IMR-90 (cell line): ENCODE results near the gene BMERB1. TPM values are rescaled to one million over a fixed set of nuclear protein-coding genes. Genes with fewer than 3 reads are reported as not detected.

ENCODE experiments used
- ATAC-seq: fragments of 200-7000 bp; cut with Tn5 transposase; 2 replicates; pipeline ENCODE4 v1.9.1; 2020; ENCODE audit warnings: low read depth, mild to moderate bottlenecking, moderate library complexity
- BruUV-seq: library from RNA; stranded (reverse); fragments of 400-500 nt; replicated peaks from 2 replicates; lab custom pipeline; 2021; lab: Mats Ljungman, UMichigan
- CTCF ChIA-PET: fragments of 300-600 bp; formaldehyde crosslinking; extraction: SDS; loops from one replicate; lab custom pipeline; 2021; ENCODE audit warnings: antibody characterized with exemption; lab: Yijun Ruan, JAX
- POLR2A ChIA-PET: fragments of 300-600 bp; sonication (Branson Sonifier 250); formaldehyde crosslinking; loops from one replicate; lab custom pipeline; 2022; ENCODE audit warnings: antibody characterized with exemption; ENCODE audit not compliant: unreplicated experiment; lab: Charles Lee
- DNase-seq: peaks from one replicate; pipeline ENCODE4 v3.0.0; 2013
- H2AFZ ChIP-seq: replicated peaks from 2 replicates; pipeline ENCODE3; 2013; ENCODE audit warnings: low read length, mild to moderate bottlenecking; ENCODE audit not compliant: poor library complexity
- H2AK5ac ChIP-seq: 2 replicates; pipeline ENCODE4 v1.6.1; 2013; ENCODE audit warnings: low read depth, low read length, inconsistent platforms
- H2AK9ac ChIP-seq: replicated peaks from 2 replicates; pipeline ENCODE3; 2013; ENCODE audit warnings: mild to moderate bottlenecking, low read depth, low read length, moderate library complexity; ENCODE audit not compliant: poor library complexity
- H2BK120ac ChIP-seq: 2 replicates; pipeline ENCODE4 v1.6.1; 2013; ENCODE audit warnings: low read depth, low read length, inconsistent platforms
- H2BK15ac ChIP-seq: 3 replicates; pipeline ENCODE4 v1.6.1; 2013; ENCODE audit warnings: low read depth, low read length, inconsistent platforms
- H2BK20ac ChIP-seq: 2 replicates; pipeline ENCODE4 v1.6.1; 2013; ENCODE audit warnings: low read depth, mild to moderate bottlenecking, inconsistent platforms, low read length, moderate library complexity
- H2BK5ac ChIP-seq: 2 replicates; pipeline ENCODE4 v1.6.1; 2013; ENCODE audit warnings: mild to moderate bottlenecking, low read depth, low read length, inconsistent platforms; ENCODE audit not compliant: poor library complexity, severe bottlenecking
- H3K14ac ChIP-seq: replicated peaks from 2 replicates; pipeline ENCODE4 v1.6.1; 2013; ENCODE audit warnings: low read depth, low read length, inconsistent platforms
- H3K18ac ChIP-seq: 2 replicates; pipeline ENCODE4 v1.6.1; 2013; ENCODE audit warnings: low read depth, low read length, control low read depth
- H3K23ac ChIP-seq: 2 replicates; pipeline ENCODE4 v1.6.1; 2013; ENCODE audit warnings: low read depth, low read length, inconsistent platforms
- H3K27ac ChIP-seq: 2 replicates; pipeline ENCODE4 v1.5.1; 2013; ENCODE audit warnings: mild to moderate bottlenecking, control low read depth, low read length; ENCODE audit not compliant: insufficient read depth
- H3K27me3 ChIP-seq: 2 replicates; pipeline ENCODE4 v1.6.1; 2013; ENCODE audit warnings: low read length; ENCODE audit not compliant: control insufficient read depth, insufficient read depth
- H3K36me3 ChIP-seq: 2 replicates; pipeline ENCODE4 v1.6.1; 2013; ENCODE audit warnings: low read length, mixed read lengths; ENCODE audit not compliant: control insufficient read depth, insufficient read depth
- H3K4ac ChIP-seq: 2 replicates; pipeline ENCODE4 v1.6.1; 2013; ENCODE audit warnings: low read depth, low read length, inconsistent platforms
- H3K4me1 ChIP-seq: 2 replicates; pipeline ENCODE4 v1.6.1; 2013; ENCODE audit warnings: low read length, mixed read lengths; ENCODE audit not compliant: control insufficient read depth, insufficient read depth
- H3K4me2 ChIP-seq: 2 replicates; pipeline ENCODE4 v1.6.1; 2013; ENCODE audit warnings: low read depth, mild to moderate bottlenecking, control low read depth, low read length, moderate library complexity
- H3K4me3 ChIP-seq: 2 replicates; pipeline ENCODE4 v1.5.1; 2013; ENCODE audit warnings: low read depth, mild to moderate bottlenecking, control low read depth, low read length, moderate library complexity; ENCODE audit not compliant: insufficient read depth
- H3K56ac ChIP-seq: 2 replicates; pipeline ENCODE4 v1.6.1; 2013; ENCODE audit warnings: low read length, inconsistent platforms; ENCODE audit not compliant: insufficient read depth; ENCODE audit errors: extremely low read depth
- H3K79me1 ChIP-seq, 2 experiments: 2 replicates each; pipeline ENCODE4 v1.6.1; 2013; ENCODE audit warnings: low read length in 2 of 2, inconsistent platforms in 1 of 2, low read depth in 1 of 2
- H3K9ac ChIP-seq: 2 replicates; pipeline ENCODE4 v1.6.1; 2013; ENCODE audit warnings: low read depth, low read length, control low read depth
- H3K9me1 ChIP-seq: 2 replicates; pipeline ENCODE4 v1.6.1; 2013; ENCODE audit warnings: low read length, inconsistent platforms; ENCODE audit not compliant: insufficient read depth
- H3K9me3 ChIP-seq: 2 replicates; pipeline ENCODE4 v1.6.1; 2013; ENCODE audit warnings: low read length; ENCODE audit not compliant: control insufficient read depth, insufficient read depth
- H4K20me1 ChIP-seq: 2 replicates; pipeline ENCODE4 v1.6.1; 2013; ENCODE audit warnings: low read length, inconsistent platforms; ENCODE audit not compliant: insufficient read depth
- H4K5ac ChIP-seq: 2 replicates; pipeline ENCODE4 v1.6.1; 2013; ENCODE audit warnings: mild to moderate bottlenecking, low read depth, low read length, control low read depth
- H4K8ac ChIP-seq, 2 experiments: 2 replicates each; pipeline ENCODE4 v1.6.1; 2013; ENCODE audit warnings: low read depth in 2 of 2, low read length in 2 of 2, control low read depth in 1 of 2, inconsistent platforms in 1 of 2
- H4K91ac ChIP-seq: 2 replicates; pipeline ENCODE4 v1.6.1; 2013; ENCODE audit warnings: low read depth, low read length, inconsistent platforms; ENCODE audit not compliant: insufficient read depth
- BHLHE40 ChIP-seq: fragments of 150-350 bp; IDR thresholded peaks from 2 replicates; pipeline ENCODE4 v1.6.1; 2016; ENCODE audit warnings: mild to moderate bottlenecking, low read depth, low read length
- CEBPB ChIP-seq: IDR thresholded peaks from 2 replicates; pipeline ENCODE4 v1.6.1; 2012; ENCODE audit warnings: low read depth, low read length, improper control_type of control experiment
- CHD1 ChIP-seq: IDR thresholded peaks from 2 replicates; pipeline ENCODE4 v1.6.1; 2012; ENCODE audit warnings: low read depth, low read length, improper control_type of control experiment
- FOS ChIP-seq: fragments of 150-350 bp; IDR thresholded peaks from 2 replicates; pipeline ENCODE4 v1.6.1; 2016; ENCODE audit warnings: low read depth, low read length
- MAFK ChIP-seq: IDR thresholded peaks from 2 replicates; pipeline ENCODE4 v1.6.1; 2012; ENCODE audit warnings: low read depth, low read length, improper control_type of control experiment
- MAZ ChIP-seq: IDR thresholded peaks from 2 replicates; pipeline ENCODE4 v1.6.1; 2012; ENCODE audit warnings: low read depth, mild to moderate bottlenecking, low read length, improper control_type of control experiment, moderate library complexity, borderline replicate concordance
- MXI1 ChIP-seq: IDR thresholded peaks from 2 replicates; pipeline ENCODE4 v1.6.1; 2012; ENCODE audit warnings: low read depth, mild to moderate bottlenecking, low read length, moderate library complexity, borderline replicate concordance
- NFE2L2 ChIP-seq: fragments of 150-350 bp; IDR thresholded peaks from 2 replicates; pipeline ENCODE4 v1.6.1; 2016; ENCODE audit warnings: low read depth, mild to moderate bottlenecking, low read length
- POLR2A ChIP-seq: IDR thresholded peaks from 2 replicates; pipeline ENCODE4 v1.6.1; 2012; ENCODE audit warnings: mild to moderate bottlenecking, low read depth, low read length
- RAD21 ChIP-seq: IDR thresholded peaks from 2 replicates; pipeline ENCODE4 v1.6.1; 2012; ENCODE audit warnings: low read length, improper control_type of control experiment
- RCOR1 ChIP-seq: IDR thresholded peaks from 2 replicates; pipeline ENCODE4 v1.6.1; 2012; ENCODE audit warnings: mild to moderate bottlenecking, low read length, improper control_type of control experiment; ENCODE audit not compliant: insufficient replicate concordance
- RFX5 ChIP-seq: IDR thresholded peaks from 2 replicates; pipeline ENCODE4 v1.8.0; 2012; ENCODE audit warnings: low read depth, mild to moderate bottlenecking, low read length, moderate library complexity
- SMC3 ChIP-seq: fragments of 150-350 bp; IDR thresholded peaks from 2 replicates; pipeline ENCODE4 v1.6.1; 2016; ENCODE audit warnings: low read depth, mild to moderate bottlenecking, antibody characterized with exemption, low read length, moderate library complexity
- WGBS, 2 experiments: methylation state at CpG; one replicate each; pipeline versions ENCODE4 v1.1.5 to v1.1.7; 2013; ENCODE audit warnings: missing lambda C conversion rate in 2 of 2; ENCODE audit not compliant: insufficient read length in 1 of 2; ENCODE audit errors: extremely low coverage in 2 of 2; 5-methylcytosine and 5-hydroxymethylcytosine counted together
- dilution Hi-C: fragments of 300-500 bp; cut with HindIII; formaldehyde crosslinking; loops from one replicate; pipeline ENCODE4 v1.14.3; 2018; ENCODE audit warnings: low sequenced_read_pairs; ENCODE audit not compliant: unreplicated experiment
- in situ Hi-C: fragments of 300-500 bp; cut with MboI; formaldehyde crosslinking; loops from 3 replicates; pipeline ENCODE4 v1.14.3; 2019; ENCODE audit warnings: low sequenced_read_pairs, inconsistent platforms, mixed read lengths
- intact Hi-C: fragments of 100-400 bp; cut with micrococcal nuclease; formaldehyde crosslinking; loops from 2 replicates; pipeline ENCODE4 v1.10.0; 2022
- polyA plus RNA-seq, 3 experiments: library from polyadenylated mRNA; depleted of rRNA; stranded (reverse); fragments of >200 nt; gene quantifications; 2 replicates each; pipeline ENCODE4 v1.2.3, GENCODE V29; 2012; ENCODE audit warnings: low replicate concordance in 1 of 3
- total RNA-seq: library from RNA; depleted of rRNA; stranded (reverse); fragments of >200 nt; gene quantifications from 2 replicates; pipeline ENCODE4 v1.2.3, GENCODE V29; 2012
- TF ChIP-seq, protein P1 (sequence below): fragments of 150-350 bp; IDR thresholded peaks from 2 replicates; pipeline ENCODE4 v1.6.1; 2017; ENCODE audit warnings: mild to moderate bottlenecking, antibody characterized with exemption, low read length, low read depth
- TF ChIP-seq, protein P2 (sequence below): fragments of 150-350 bp; IDR thresholded peaks from 2 replicates; pipeline ENCODE4 v1.6.1; 2016; ENCODE audit warnings: low read depth, mild to moderate bottlenecking, low read length, moderate library complexity, borderline replicate concordance
- TF ChIP-seq, protein P3 (sequence below): conservative IDR thresholded peaks from 2 replicates; pipeline ENCODE4 v1.5.1; 2012; ENCODE audit warnings: mild to moderate bottlenecking, low read depth, low read length, improper control_type of control experiment

BMERB1 gene
- total and polyA plus RNA-seq, 2 of the 4 experiments (the other 2 are of a cell fraction), result 22.6 to 32.9 TPM

DNA sequence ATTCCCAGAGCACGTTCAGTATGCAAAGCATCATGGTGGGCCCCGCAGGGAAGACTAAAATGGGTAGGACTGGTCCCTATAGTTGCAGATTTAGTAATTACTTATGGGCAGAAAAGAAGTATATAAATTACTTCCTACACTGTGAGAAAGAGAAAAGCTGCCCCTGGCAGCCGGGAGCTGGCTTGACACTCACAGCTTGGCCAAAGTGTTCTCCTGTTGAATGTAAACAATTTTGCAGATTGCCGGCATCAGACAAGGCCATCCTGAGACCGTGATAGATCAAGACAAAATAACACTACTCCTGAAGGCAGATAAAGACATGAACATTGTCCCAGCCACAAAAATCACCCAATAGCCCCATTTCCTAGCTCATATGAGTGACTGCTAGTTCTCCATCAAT, 110.0 kb downstream of the BMERB1 start:
- no peak overlapping the region for H2BK15ac ChIP-seq
- 0 out of 2 replicates have a peak, but pooled peaks cover 1% of the 10 kb centered on the region for H3K4me1 ChIP-seq
- H4K8ac ChIP-seq, result no peak overlapping the region
- H3K4me2 ChIP-seq, result no peak overlapping the region
- H3K27me3 ChIP-seq, result no peaks in the 10 kb centered on the region
- H3K4me3 ChIP-seq, result no peak overlapping the region
- dilution Hi-C loops, result no loop called here
- H3K14ac ChIP-seq, result no peak overlapping the region
- peaks cover 0 to 7% of the 10 kb centered on the region in 2 experiments; a peak in 2 of 4 replicates for H3K79me1 ChIP-seq
- no peak overlapping the region for H3K4ac ChIP-seq
- ATAC-seq (no peak), DNase-seq (no peak)
- no peak for TF ChIP-seq FOS
- no peak for TF ChIP-seq MXI1
- no peak for TF ChIP-seq NFE2L2
- TF ChIP-seq, protein P1, sequence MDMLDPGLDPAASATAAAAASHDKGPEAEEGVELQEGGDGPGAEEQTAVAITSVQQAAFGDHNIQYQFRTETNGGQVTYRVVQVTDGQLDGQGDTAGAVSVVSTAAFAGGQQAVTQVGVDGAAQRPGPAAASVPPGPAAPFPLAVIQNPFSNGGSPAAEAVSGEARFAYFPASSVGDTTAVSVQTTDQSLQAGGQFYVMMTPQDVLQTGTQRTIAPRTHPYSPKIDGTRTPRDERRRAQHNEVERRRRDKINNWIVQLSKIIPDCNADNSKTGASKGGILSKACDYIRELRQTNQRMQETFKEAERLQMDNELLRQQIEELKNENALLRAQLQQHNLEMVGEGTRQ, result no peak
- no peak for TF ChIP-seq SMC3
- TF ChIP-seq CEBPB, result no peak
- TF ChIP-seq, protein P2, sequence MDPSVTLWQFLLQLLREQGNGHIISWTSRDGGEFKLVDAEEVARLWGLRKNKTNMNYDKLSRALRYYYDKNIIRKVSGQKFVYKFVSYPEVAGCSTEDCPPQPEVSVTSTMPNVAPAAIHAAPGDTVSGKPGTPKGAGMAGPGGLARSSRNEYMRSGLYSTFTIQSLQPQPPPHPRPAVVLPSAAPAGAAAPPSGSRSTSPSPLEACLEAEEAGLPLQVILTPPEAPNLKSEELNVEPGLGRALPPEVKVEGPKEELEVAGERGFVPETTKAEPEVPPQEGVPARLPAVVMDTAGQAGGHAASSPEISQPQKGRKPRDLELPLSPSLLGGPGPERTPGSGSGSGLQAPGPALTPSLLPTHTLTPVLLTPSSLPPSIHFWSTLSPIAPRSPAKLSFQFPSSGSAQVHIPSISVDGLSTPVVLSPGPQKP, result no peak
- TF ChIP-seq RAD21, result no peak
- no peak for TF ChIP-seq POLR2A
- no peak for TF ChIP-seq RCOR1
- TF ChIP-seq RFX5, result no peak
- no peak for TF ChIP-seq BHLHE40
- TF ChIP-seq, protein P3, sequence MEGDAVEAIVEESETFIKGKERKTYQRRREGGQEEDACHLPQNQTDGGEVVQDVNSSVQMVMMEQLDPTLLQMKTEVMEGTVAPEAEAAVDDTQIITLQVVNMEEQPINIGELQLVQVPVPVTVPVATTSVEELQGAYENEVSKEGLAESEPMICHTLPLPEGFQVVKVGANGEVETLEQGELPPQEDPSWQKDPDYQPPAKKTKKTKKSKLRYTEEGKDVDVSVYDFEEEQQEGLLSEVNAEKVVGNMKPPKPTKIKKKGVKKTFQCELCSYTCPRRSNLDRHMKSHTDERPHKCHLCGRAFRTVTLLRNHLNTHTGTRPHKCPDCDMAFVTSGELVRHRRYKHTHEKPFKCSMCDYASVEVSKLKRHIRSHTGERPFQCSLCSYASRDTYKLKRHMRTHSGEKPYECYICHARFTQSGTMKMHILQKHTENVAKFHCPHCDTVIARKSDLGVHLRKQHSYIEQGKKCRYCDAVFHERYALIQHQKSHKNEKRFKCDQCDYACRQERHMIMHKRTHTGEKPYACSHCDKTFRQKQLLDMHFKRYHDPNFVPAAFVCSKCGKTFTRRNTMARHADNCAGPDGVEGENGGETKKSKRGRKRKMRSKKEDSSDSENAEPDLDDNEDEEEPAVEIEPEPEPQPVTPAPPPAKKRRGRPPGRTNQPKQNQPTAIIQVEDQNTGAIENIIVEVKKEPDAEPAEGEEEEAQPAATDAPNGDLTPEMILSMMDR, result no peak
- no peak for TF ChIP-seq MAFK
- no peak for TF ChIP-seq CHD1
- TF ChIP-seq MAZ, result no peak
- intact Hi-C loops, result no loop called here
- no peak overlapping the region for H2AK9ac ChIP-seq
- no peaks in the 10 kb centered on the region; the same call in 1 of the 2 replicates for H3K36me3 ChIP-seq
- H2AFZ ChIP-seq, result no peak overlapping the region
- H2BK20ac ChIP-seq, result no peak overlapping the region
- no peak overlapping the region for H3K9ac ChIP-seq
- CTCF ChIA-PET, result no interaction called here
- H3K18ac ChIP-seq, result no peak overlapping the region
- no peak overlapping the region for H3K23ac ChIP-seq
- no peak overlapping the region for H3K27ac ChIP-seq
- no peak overlapping the region for H2BK120ac ChIP-seq
- H4K91ac ChIP-seq, result no peak overlapping the region
- H2BK5ac ChIP-seq, result no peak overlapping the region
- no peaks in the 10 kb centered on the region for H3K9me1 ChIP-seq
- no peak overlapping the region for H2AK5ac ChIP-seq
- H4K20me1 ChIP-seq, result peaks cover 3% of the 10 kb centered on the region
- POLR2A ChIA-PET, result no interaction called here
- H3K56ac ChIP-seq, result no peak overlapping the region
- H3K9me3 ChIP-seq, result peaks cover 4% of the 10 kb centered on the region; the same call in 1 of the 2 replicates
- WGBS, 2 experiments, result 0% methylated on average over 1 of the region's 5 CpGs; no CpG with 5 or more reads in 1 of the 2 experiments
- in situ Hi-C loops, result no loop called here
- no peak overlapping the region for H4K5ac ChIP-seq
- BruUV-seq, result no TSS peak
